ENCODE measurements around the gene ZNF385C.
A peak's percentile ranks its signal among the peaks of the same experiment; 100 is the strongest.

The ZNF385C gene

DNA sequence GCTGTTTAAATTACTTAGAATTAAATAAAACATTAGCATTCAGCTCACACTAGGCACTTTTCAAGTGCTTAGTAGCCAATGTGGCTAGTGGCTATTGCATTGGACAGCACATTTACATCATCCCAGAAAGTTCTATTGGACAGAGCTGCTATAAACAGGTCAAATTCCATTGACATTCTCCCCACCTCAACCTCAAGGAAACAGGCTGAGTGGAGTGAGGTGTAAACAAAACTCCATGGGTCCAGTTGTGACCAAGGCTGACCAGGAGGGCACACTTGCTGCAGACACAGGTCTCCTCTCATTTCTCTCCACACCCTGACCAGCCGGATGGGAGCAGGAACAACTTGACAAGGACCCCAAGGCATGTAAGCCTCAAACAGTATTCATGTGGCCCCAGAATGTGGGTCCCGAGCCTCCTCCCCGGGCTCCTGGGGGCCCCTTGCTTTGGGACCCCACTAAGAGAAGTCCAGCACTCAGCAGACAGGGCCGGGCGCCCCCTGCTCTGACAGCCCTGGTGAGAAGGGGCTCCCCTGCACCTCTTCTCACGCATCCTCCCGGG, 48.4 kb downstream of the ZNF385C start:
- no peak for DNase-seq (ENCODE audit: low read depth)
- peak overlapping the region; percentile 12 for H3K4me3 ChIP-seq (ENCODE audit: control insufficient read depth, low read depth, low read length)
- TF ChIP-seq, protein P1, sequence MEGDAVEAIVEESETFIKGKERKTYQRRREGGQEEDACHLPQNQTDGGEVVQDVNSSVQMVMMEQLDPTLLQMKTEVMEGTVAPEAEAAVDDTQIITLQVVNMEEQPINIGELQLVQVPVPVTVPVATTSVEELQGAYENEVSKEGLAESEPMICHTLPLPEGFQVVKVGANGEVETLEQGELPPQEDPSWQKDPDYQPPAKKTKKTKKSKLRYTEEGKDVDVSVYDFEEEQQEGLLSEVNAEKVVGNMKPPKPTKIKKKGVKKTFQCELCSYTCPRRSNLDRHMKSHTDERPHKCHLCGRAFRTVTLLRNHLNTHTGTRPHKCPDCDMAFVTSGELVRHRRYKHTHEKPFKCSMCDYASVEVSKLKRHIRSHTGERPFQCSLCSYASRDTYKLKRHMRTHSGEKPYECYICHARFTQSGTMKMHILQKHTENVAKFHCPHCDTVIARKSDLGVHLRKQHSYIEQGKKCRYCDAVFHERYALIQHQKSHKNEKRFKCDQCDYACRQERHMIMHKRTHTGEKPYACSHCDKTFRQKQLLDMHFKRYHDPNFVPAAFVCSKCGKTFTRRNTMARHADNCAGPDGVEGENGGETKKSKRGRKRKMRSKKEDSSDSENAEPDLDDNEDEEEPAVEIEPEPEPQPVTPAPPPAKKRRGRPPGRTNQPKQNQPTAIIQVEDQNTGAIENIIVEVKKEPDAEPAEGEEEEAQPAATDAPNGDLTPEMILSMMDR (conservative IDR thresholded peaks at IDR 0.05; ENCODE audit: control insufficient read depth, insufficient read depth, low read depth, low read length) = no peak

DNA sequence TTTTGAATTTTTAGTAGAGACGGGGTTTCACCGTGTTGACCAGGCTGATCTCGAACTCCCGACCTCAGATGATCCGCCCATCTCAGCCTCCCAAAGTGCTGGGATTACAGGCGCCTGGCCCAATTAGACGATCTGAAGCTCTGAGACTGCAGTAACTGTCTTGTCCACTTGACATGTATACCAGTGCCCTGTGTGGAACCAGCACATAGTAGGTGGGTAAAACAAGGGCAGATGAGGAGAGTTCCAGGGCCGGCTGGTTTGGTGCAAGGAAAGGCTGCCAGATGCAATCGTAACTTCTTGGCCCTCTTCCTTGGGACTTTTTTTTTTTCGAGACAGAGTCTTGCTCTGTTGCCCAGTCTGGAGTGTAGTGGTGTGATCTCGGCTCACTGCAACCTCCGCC, 50.9 kb downstream of the ZNF385C start:
- TF ChIP-seq, protein P1 (conservative IDR thresholded peaks at IDR 0.05; ENCODE audit: control insufficient read depth, insufficient read depth, low read depth, low read length) = no peak
- DNase-seq (ENCODE audit: low read depth) = no peak
- no peak overlapping the region for H3K4me3 ChIP-seq (ENCODE audit: control insufficient read depth, low read depth, low read length)

DNA sequence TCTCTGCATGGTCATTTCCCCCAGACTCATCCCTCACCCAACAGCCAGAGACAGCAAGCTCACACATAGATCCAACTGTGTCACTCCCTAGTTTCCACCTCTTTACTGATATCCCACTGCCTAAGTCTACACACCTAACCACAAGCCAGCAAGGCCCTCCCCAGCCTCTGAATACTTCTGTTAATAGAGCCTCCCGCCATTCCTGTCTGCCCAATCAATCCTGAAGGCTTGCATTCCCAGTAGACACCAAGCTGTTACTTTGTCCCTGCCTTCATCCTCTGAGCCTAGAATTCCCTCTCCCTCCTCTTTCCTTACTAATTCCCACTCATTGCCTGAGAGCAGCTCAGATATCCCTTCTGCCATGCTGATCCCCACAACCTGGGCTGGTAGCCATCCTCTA, 52.6 kb downstream of the ZNF385C start:
- TF ChIP-seq, protein P1 (conservative IDR thresholded peaks at IDR 0.05; ENCODE audit: control insufficient read depth, insufficient read depth, low read depth, low read length) = no peak
- no peak for DNase-seq (ENCODE audit: low read depth)
- no peak overlapping the region for H3K4me3 ChIP-seq (ENCODE audit: control insufficient read depth, low read depth, low read length)

DNA sequence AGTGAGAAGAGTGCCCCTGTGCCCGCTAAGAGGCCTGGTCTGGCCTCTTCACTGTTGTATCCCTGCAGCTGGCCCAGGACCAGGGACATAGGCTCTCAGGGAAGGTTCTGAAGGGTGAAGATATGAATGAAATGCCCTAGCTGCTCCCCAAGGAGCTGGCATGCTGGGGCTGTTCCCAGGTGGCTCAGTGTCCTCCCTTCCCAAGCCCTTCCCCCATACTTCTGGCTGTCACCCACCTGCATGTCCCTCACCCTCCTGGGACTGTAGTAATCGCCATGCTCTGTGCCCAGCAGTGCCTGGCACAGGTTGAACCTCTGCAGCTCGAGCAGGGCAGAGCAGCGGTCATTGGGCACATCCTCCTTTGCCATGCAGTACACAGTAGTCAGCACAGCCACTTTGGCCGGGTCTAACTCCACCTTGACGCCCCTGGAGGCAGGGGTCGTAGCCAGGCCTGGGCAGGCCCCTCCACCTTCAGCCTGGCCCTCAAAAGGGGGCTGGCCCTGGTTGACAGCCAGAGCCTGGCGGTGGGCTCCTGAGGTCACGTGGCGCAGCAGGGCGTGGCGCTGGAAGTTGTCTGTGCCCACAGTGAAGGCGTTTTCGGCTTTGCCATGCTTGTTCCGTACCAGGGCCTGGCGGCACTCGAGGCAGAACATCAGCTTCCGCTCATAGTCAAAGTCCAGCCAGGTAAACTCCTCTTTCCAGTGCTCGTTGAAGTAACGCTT, 55.5 kb downstream of the ZNF385C start:
- H3K4me3 ChIP-seq (ENCODE audit: control insufficient read depth, low read depth, low read length) = no peak overlapping the region
- DNase-seq (ENCODE audit: low read depth) = no peak
- TF ChIP-seq, protein P1 (conservative IDR thresholded peaks at IDR 0.05; ENCODE audit: control insufficient read depth, insufficient read depth, low read depth, low read length) = no peak

DNA sequence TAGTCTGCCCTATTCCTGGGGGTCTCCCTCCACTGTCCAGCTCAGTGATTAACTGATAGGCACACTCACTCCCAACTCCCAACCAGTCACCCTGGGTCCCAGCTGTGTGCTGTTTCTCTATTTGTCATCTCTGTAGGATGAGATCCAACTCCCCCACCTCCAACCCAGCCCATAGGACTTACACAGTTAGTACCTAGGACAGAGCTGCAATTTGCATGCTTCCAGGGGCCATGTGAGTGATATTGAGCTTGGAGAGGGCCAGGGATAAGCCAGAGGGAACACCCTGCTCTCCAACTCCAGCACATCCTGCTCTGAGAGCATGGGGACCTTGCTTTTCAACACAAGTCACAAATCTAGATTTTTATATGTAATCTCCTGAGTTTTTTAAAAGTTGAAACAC, 56.7 kb downstream of the ZNF385C start:
- DNase-seq (ENCODE audit: low read depth) = no peak
- TF ChIP-seq, protein P1 (conservative IDR thresholded peaks at IDR 0.05; ENCODE audit: control insufficient read depth, insufficient read depth, low read depth, low read length) = no peak
- H3K4me3 ChIP-seq (ENCODE audit: control insufficient read depth, low read depth, low read length) = no peak overlapping the region

DNA sequence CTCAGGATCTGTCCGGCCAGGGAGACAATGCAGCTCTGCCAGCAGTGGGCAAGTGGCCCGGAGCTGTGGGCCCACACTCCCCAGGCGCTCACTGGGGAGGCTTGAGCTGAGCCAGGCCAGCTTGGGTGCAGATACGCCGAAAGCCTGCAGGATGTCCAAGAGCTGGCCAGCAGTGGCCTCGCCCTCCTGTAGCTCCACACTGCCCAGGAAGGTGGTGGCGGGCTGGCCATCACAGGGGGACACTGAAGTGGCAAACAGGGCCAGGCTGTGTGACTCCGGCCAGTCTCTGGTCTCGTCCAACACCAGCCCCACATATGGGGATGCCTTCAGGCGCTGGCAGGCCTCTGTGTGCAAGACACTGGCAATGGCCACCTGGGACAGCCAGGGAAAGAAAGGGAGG, 57.5 kb downstream of the ZNF385C start:
- DNase-seq (ENCODE audit: low read depth) = no peak
- TF ChIP-seq, protein P1 (conservative IDR thresholded peaks at IDR 0.05; ENCODE audit: control insufficient read depth, insufficient read depth, low read depth, low read length) = no peak
- no peak overlapping the region for H3K4me3 ChIP-seq (ENCODE audit: control insufficient read depth, low read depth, low read length)

All from fibroblast of mammary gland (primary cell).